Stomach smooth muscle (tissue), 2 donors: ENCODE results near the gene PRIM2.
"Not testable (repeated sequence)": the region's sequence is repeated elsewhere in the genome, so short reads cannot be mapped to it uniquely, and the experiment has no call there.

Experiments used
- H3K27ac ChIP-seq: one replicate; pipeline ENCODE4 v1.7.0; 2013; ENCODE audit warnings: mild to moderate bottlenecking, low read length, inconsistent platforms
- H3K27me3 ChIP-seq, 2 donors: one replicate each; pipeline ENCODE4 v1.7.0; 2013; ENCODE audit warnings: low read length in 2 of 2; ENCODE audit not compliant: insufficient read depth in 2 of 2, control insufficient read depth in 1 of 2
- H3K36me3 ChIP-seq, 2 donors: one replicate each; pipeline ENCODE4 v1.7.0; 2013; ENCODE audit warnings: low read length in 2 of 2; ENCODE audit not compliant: control insufficient read depth in 2 of 2, insufficient read depth in 2 of 2
- H3K4me1 ChIP-seq: one replicate; pipeline ENCODE4 v1.7.0; 2013; ENCODE audit warnings: low read length; ENCODE audit not compliant: control insufficient read depth, insufficient read depth
- H3K4me3 ChIP-seq, 2 donors: one replicate each; pipeline ENCODE4 v1.7.0; 2013; ENCODE audit warnings: low read length in 2 of 2
- H3K9ac ChIP-seq, 2 donors: one replicate each; pipeline ENCODE4 v1.7.0; 2013; ENCODE audit warnings: low read length in 2 of 2, mild to moderate bottlenecking in 1 of 2
- H3K9me3 ChIP-seq, 2 donors: one replicate each; pipeline ENCODE4 v1.7.0; 2013; ENCODE audit warnings: low read length in 2 of 2; ENCODE audit not compliant: control insufficient read depth in 2 of 2
- donor health status: healthy.
- donor health status: Pancreatic carcinoma.

Gene PRIM2

DNA sequence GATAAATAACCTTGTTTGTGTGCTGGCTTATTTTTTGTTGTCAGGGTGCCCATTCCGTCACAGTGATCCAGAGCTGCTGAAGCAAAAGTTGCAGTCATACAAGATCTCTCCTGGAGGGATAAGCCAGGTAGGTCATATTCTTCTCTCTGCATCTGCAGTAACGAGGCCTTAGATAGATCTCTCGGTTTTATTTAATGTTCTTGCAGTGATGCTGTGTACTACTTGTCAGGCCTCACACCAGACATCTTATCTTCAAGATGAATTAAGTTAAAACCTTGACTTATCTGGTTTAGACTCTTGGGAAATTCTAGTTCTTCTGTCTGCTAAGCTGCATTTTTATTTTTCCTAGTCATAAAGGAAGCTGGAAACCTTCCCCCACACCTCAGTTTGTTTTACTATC, 288.9 kb downstream of the PRIM2 start:
- H3K9ac ChIP-seq, H3K36me3 ChIP-seq, H3K27me3 ChIP-seq, H3K4me1 ChIP-seq, H3K4me3 ChIP-seq, H3K9me3 ChIP-seq, H3K27ac ChIP-seq: not testable (repeated sequence)

DNA sequence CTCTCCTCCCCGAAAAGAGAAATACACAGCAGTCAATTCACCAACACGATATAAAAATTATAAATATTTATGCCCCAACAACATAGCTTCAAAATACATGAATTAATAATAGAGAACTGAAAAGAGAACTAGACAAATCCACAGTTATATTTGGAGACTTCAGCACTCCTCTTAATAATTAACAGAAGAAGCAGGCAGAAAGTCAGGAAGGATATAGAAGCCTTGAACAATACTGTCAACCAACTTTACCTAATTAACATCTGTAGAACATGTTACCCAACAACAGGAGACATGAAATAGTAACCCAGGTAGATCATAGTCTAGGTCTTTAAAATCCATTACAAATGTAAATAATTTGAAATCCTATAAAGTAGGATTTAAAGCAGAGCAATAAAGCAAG, 293.2 kb downstream of the PRIM2 start:
- H3K27me3 ChIP-seq, H3K4me3 ChIP-seq, H3K9ac ChIP-seq, H3K27ac ChIP-seq, H3K4me1 ChIP-seq, H3K9me3 ChIP-seq, H3K36me3 ChIP-seq: not testable (repeated sequence)

DNA sequence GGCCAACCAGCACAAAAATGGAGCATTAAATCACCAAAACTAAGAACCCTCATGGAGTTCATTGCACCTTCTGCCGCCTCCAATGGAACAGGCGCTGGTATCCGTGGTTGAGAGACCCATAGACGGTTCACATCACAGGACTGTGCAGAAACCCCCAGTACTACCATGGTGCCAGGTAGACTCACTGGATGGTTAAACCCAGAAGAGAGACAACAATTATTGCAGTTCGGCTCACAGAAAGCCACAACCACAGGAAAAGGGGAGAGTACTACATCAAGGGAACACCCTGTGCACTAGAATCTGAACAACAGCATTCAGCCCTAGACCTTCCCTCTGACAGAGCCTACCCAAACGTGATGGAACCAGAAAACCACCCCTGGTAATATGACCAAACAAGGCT, 301.5 kb downstream of the PRIM2 start:
- not testable (repeated sequence) for H3K4me3 ChIP-seq, H3K27ac ChIP-seq, H3K9ac ChIP-seq, H3K36me3 ChIP-seq, H3K4me1 ChIP-seq, H3K27me3 ChIP-seq, H3K9me3 ChIP-seq

DNA sequence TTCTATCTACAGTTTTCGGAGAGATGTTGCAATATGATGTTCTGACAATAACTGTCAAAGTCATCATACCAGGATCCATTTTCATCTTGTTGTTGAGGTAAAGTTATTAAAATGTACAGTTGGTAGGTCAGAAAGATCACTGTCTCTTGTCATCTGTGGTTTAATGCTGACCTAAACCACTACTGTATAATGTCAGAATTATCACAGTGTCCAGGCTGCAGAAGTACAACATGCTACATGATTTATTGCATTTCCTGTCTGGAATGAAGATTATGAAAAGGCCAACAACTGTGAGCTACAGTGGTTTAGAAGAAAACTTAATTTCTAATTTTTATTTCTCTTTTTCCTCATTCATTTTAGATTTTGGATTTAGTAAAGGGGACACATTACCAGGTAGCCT, 314.3 kb downstream of the PRIM2 start:
- H3K4me1 ChIP-seq, H3K9ac ChIP-seq, H3K27me3 ChIP-seq, H3K4me3 ChIP-seq, H3K36me3 ChIP-seq, H3K9me3 ChIP-seq, H3K27ac ChIP-seq: not testable (repeated sequence)

DNA sequence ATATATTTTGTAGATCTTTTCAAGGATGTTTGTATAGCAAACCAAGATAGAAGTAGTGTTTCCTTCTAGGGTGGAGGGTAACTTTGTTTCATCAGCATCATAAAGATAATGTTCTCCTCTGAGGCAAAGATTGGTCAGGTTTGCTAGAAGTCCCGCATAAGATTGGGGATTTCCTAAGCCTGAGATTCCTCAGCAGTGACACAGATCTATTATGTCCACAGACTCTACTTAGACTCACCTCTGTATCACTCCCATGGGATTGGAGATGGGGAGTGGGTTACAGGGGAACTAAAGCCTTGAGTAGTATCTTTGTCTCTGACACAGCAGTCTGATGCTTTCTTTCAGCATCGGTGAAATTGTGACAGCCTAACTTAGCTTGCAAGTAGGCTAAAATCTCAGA, 341.1 kb downstream of the PRIM2 start:
- not testable (repeated sequence) for H3K4me3 ChIP-seq, H3K36me3 ChIP-seq, H3K27ac ChIP-seq, H3K4me1 ChIP-seq, H3K9me3 ChIP-seq, H3K27me3 ChIP-seq, H3K9ac ChIP-seq

DNA sequence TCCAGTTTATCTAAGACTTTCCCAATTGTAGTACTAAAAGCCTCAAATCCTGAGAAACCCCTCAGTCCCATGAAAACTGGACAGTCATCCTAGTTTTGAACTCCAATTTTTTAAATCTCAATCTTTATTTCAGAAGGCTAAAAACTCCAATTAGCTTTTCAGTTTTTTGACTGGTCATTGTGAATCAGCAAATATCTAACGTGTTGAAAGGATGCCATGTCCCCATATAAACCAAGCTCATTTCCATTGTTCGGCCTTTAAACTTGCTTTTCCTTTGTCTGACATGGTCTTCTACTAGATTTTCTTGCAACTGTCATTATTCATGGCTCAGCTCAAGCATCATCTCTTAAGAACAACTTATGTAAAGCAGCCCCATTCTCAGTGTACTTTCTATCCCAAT, 342.4 kb downstream of the PRIM2 start:
- H3K4me3 ChIP-seq, H3K36me3 ChIP-seq, H3K27ac ChIP-seq, H3K4me1 ChIP-seq, H3K9ac ChIP-seq, H3K9me3 ChIP-seq, H3K27me3 ChIP-seq: not testable (repeated sequence)

DNA sequence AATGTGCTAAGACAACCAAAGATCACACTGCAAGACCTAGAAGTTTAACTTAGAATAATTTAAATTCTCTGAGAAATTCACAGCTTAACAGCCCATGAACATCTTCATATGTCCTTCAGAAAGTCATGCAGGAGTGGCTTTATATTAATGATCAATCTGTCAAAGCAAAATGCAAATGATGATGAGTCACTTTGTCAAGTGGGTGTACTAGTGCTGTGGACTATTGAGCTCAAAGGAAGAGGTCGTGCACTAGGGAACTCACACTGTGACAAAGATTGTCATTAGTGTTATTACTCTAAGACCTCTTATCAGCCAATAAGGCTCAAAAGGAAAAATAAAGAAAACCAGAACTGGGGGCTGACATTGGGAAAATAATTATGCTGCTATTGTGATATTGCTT, 343.5 kb downstream of the PRIM2 start:
- not testable (repeated sequence) for H3K9me3 ChIP-seq, H3K4me1 ChIP-seq, H3K4me3 ChIP-seq, H3K36me3 ChIP-seq, H3K27ac ChIP-seq, H3K27me3 ChIP-seq, H3K9ac ChIP-seq

DNA sequence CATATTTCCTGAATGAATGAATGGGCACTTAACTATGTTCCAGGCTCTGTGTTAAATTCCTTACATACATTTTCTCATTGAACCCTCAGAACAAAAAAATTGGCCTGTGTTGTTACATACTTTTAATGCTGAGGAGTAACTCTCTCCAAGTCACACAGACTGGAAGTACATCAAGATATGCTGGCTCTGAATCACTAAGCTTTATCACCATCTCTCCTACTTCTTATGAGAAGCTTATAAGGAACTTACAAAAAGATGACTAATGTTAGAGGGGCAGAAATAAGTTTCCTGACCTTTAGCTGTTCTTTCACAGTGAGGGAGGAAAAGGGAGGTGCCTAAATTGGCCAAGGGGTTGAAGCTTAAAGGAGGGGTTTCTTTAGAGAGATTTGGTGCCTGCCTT, 350.7 kb downstream of the PRIM2 start:
- H3K27ac ChIP-seq, H3K36me3 ChIP-seq, H3K9ac ChIP-seq, H3K9me3 ChIP-seq, H3K4me3 ChIP-seq, H3K4me1 ChIP-seq, H3K27me3 ChIP-seq: not testable (repeated sequence)

DNA sequence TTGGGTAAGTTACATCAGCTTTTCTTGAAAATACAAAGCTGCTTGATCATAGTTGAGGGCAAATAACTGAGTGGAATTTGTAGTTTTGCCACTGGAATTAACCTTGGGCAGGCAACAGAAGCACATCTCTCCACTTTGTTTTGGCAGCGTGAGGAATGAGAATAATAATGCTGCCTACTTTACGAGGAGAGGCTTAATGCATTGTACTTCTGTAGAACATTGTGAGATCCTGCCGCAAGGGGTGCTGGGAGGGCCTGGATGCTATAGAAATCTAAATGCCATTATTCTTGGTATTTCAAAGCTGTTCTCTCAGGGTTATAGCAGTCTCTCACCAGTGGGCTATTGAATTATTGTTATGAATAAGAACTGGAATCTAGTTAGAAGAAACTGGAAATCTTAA, 353.8 kb downstream of the PRIM2 start:
- not testable (repeated sequence) for H3K36me3 ChIP-seq, H3K27me3 ChIP-seq, H3K4me3 ChIP-seq, H3K27ac ChIP-seq, H3K9ac ChIP-seq, H3K9me3 ChIP-seq, H3K4me1 ChIP-seq

DNA sequence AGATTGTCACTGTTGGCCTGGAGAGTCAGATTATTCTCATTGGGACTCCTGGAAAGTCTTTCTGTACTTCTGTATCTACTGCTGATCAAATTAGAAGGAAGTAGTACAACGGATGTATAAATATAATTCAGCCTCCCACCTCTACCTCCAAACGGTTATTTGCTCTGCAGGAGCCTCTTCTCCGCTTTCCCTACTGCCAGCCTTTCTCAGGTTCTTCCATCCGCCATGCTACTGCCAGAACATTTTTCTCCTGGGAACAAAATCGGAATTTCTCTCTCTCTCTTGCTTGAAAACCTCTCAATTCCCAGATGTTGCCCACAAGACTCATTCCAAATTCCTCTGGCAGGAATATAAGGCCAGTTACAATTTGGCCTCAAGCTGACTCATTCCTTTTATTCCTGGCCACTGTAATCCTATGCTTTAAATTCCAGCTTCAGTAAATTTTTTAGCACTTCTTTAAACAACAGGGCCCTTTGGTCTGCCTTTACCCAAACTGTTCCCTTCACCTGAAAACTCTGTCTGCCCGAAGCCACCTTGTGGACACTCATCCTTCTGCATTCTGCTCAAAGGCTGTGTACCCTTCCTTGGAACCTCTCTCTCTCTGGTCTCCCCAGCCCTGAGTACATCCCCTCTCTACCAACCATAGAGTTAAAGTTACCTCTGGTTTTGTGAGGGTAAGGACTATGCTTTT, 354.7 kb downstream of the PRIM2 start:
- H3K27me3 ChIP-seq, H3K4me3 ChIP-seq, H3K36me3 ChIP-seq, H3K27ac ChIP-seq, H3K9ac ChIP-seq, H3K4me1 ChIP-seq, H3K9me3 ChIP-seq: not testable (repeated sequence)

DNA sequence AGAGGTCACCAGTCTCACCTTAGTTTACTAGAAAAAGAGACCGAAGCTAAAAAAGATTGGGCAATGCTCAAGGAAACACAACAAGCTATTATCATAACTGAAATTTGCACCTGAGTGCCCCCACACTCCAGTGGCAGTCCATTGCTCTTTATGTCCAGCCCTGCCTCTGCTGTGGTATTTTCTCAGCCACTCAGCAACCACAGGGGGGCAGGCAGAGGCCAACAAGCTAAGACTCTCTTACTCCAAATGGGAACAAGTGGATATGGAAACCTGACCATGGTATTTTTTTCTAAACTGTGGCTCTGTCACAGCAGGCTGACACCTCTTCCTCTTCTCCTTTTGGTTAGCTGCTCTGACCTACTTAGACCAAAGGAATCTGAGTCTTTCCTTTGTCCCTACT, 355.9 kb downstream of the PRIM2 start:
- H3K4me3 ChIP-seq, H3K27ac ChIP-seq, H3K27me3 ChIP-seq, H3K4me1 ChIP-seq, H3K9me3 ChIP-seq, H3K36me3 ChIP-seq, H3K9ac ChIP-seq: not testable (repeated sequence)

DNA sequence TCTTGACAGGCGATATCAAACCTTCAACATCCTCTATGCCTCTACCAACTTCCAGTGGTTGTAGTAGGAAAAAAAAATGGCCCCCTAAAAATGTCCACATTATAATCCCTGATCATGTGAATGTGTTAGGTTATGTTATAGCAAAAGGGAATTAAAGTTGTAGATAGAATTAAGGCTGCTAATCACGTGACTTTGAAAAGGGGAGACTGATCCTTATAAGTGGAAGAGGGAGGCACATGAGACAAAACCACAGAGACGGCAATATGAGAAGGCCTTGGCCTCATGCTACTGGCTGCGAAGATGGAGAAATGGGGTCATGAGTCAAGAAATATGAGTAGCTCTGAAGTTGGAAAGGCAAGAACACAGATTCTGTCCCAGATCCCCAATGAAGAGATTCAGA, 358.0 kb downstream of the PRIM2 start:
- not testable (repeated sequence) for H3K9ac ChIP-seq, H3K36me3 ChIP-seq, H3K27ac ChIP-seq, H3K27me3 ChIP-seq, H3K4me3 ChIP-seq, H3K4me1 ChIP-seq, H3K9me3 ChIP-seq
